MCF 10A (cell line): ENCODE data around the gene ZNF584. TPM values are rescaled to one million over a fixed set of nuclear protein-coding genes. Genes with fewer than 3 reads are reported as not detected.

Experiments used
- BruUV-seq: library from RNA; stranded (reverse); fragments of 400-500 nt; replicated peaks from 2 replicates; lab custom pipeline; 2021; lab: Mats Ljungman, UMichigan
- CTCF ChIA-PET: fragments of 300-600 bp; sonication (Branson Sonifier 250); formaldehyde crosslinking; extraction: SDS; loops from one replicate; lab custom pipeline; 2021; ENCODE audit warnings: antibody characterized with exemption, inconsistent platforms; lab: Yijun Ruan, JAX
- POLR2A ChIA-PET: fragments of 300-600, 350-650 bp; sonication (Branson Sonifier 250); formaldehyde crosslinking; extraction: SDS; loops from one replicate; lab custom pipeline; 2020; ENCODE audit warnings: antibody characterized with exemption, inconsistent platforms; lab: Yijun Ruan, JAX
- DNase-seq: peaks from one replicate; pipeline ENCODE4 v3.0.0-alpha.2; 2018; ENCODE audit not compliant: unreplicated experiment
- H3K27ac Mint-ChIP-seq: one replicate; pipeline ENCODE4 v1.8.0; 2022; ENCODE audit warnings: mild to moderate bottlenecking, low read depth, mixed read lengths; ENCODE audit not compliant: unreplicated experiment
- H3K27me3 Mint-ChIP-seq: one replicate; pipeline ENCODE4 v1.8.0; 2022; ENCODE audit warnings: mixed read lengths; ENCODE audit not compliant: insufficient read depth, unreplicated experiment
- H3K36me3 Mint-ChIP-seq: one replicate; pipeline ENCODE4 v1.8.0; 2022; ENCODE audit warnings: mild to moderate bottlenecking, moderate library complexity, mixed read lengths; ENCODE audit not compliant: insufficient read depth, unreplicated experiment
- H3K4me1 Mint-ChIP-seq: one replicate; pipeline ENCODE4 v1.8.0; 2022; ENCODE audit warnings: mixed read lengths; ENCODE audit not compliant: insufficient read depth, unreplicated experiment
- H3K4me3 Mint-ChIP-seq: one replicate; pipeline ENCODE4 v1.8.0; 2022; ENCODE audit warnings: mild to moderate bottlenecking, moderate library complexity, mixed read lengths; ENCODE audit not compliant: unreplicated experiment
- H3K9me3 Mint-ChIP-seq: one replicate; pipeline ENCODE4 v1.8.0; 2022; ENCODE audit warnings: mixed read lengths; ENCODE audit not compliant: unreplicated experiment
- CTCF ChIP-seq: fragments of 200-600 bp; IDR thresholded peaks from one replicate; pipeline ENCODE4 v1.8.0; 2022; ENCODE audit warnings: antibody characterized with exemption, mild to moderate bottlenecking; ENCODE audit not compliant: unreplicated experiment
- intact Hi-C: fragments of 100-400 bp; cut with micrococcal nuclease; formaldehyde crosslinking; loops from 2 replicates; pipeline ENCODE4 v1.14.1; 2022
- total RNA-seq: library from RNA; stranded (reverse); gene quantifications from 2 replicates; pipeline ENCODE4 v1.2.3, GENCODE V29; 2022

Gene ZNF584
- total RNA-seq, 1 experiment from 2014 or later, result 18.1 TPM

GRCh38 chr19:58381460-58382212 lies 26.8 kb upstream of the ZNF584 start:
- TF ChIP-seq CTCF, result no peak
- peaks cover 21% of the 10 kb centered on the region for H3K36me3 Mint-ChIP-seq
- CTCF ChIA-PET, result interaction anchor here (0.5 to 1.1 kb wide), 4 partner anchors 9 to 137 kb away, joined by 3 to 5 read pairs (median 4); no protein-coding TSS in a partner anchor
- TSS peak; percentile 53 for BruUV-seq
- intact Hi-C loops, result loop anchor here (1.0 kb wide), 3 partner anchors 19 to 55 kb away; partner anchors contain the start of genes ZNF497 and ZSCAN22
- no peaks in the 10 kb centered on the region for H3K9me3 Mint-ChIP-seq
- peaks cover 17% of the 10 kb centered on the region for H3K4me1 Mint-ChIP-seq
- POLR2A ChIA-PET, result interaction anchor here (0.6 to 2.3 kb wide), 13 partner anchors 13 to 194 kb away, joined by 3 to 27 read pairs (median 5); partner anchors contain the start of genes ZBTB45, ZNF324B, ZNF497 and ZNF584
- no peaks in the 10 kb centered on the region for H3K27me3 Mint-ChIP-seq
- no peak for DNase-seq
- H3K27ac Mint-ChIP-seq, result peak overlapping the region; percentile 97
- H3K4me3 Mint-ChIP-seq, result peak overlapping the region; percentile 94

GRCh38 chr19:58382997-58383603 lies 25.3 kb upstream of the ZNF584 start:
- Mint-ChIP-seq H3K4me3 (peak overlapping the region; percentile 94), H3K9me3 (no peaks in the 10 kb centered on the region), H3K27ac (no peak overlapping the region), H3K4me1 (peaks cover 21% of the 10 kb centered on the region), H3K36me3 (peaks cover 36% of the 10 kb centered on the region), H3K27me3 (no peaks in the 10 kb centered on the region)
- BruUV-seq, result no TSS peak
- no peak for DNase-seq
- CTCF ChIA-PET, result interaction anchor here (0.6 kb wide), 1 partner anchor 12 kb away, joined by 4 read pairs; no protein-coding TSS in a partner anchor
- no peak for TF ChIP-seq CTCF
- POLR2A ChIA-PET, result interaction anchor here (2.3 kb wide), 1 partner anchor 21 kb away, joined by 27 read pairs; the partner anchor contains the start of gene ZNF497
- intact Hi-C loops, result no loop called here

GRCh38 chr19:58385313-58385890 lies 23.0 kb upstream of the ZNF584 start:
- Mint-ChIP-seq H3K9me3 (no peaks in the 10 kb centered on the region), H3K27me3 (no peaks in the 10 kb centered on the region), H3K4me3 (peak overlapping the region; percentile 92), H3K36me3 (peaks cover 53% of the 10 kb centered on the region), H3K4me1 (peaks cover 19% of the 10 kb centered on the region), H3K27ac (peak overlapping the region; percentile 98)
- TF ChIP-seq CTCF, result no peak
- POLR2A ChIA-PET, result interaction anchor here (0.6 to 4.7 kb wide), 4 partner anchors 23 to 66 kb away, joined by 3 to 27 read pairs (median 4); partner anchors contain the start of genes ZNF324B and ZNF497
- DNase-seq, result no peak
- intact Hi-C loops, result loop anchor here (5.0 kb wide), 1 partner anchor 158 kb away; the partner anchor contains the start of gene ZNF544
- no TSS peak for BruUV-seq
- CTCF ChIA-PET, result interaction anchor here (0.7 kb wide), 1 partner anchor 104 kb away, joined by 3 read pairs; no protein-coding TSS in a partner anchor
